ENCODE measurements around the gene SLC25A14. TPM values are rescaled to one million over a fixed set of nuclear protein-coding genes. Genes with fewer than 3 reads are reported as not detected.

Gene SLC25A14
- total and polyA plus RNA-seq, 2 experiments from 2014 or later: 8.3 to 14.9 TPM

DNA sequence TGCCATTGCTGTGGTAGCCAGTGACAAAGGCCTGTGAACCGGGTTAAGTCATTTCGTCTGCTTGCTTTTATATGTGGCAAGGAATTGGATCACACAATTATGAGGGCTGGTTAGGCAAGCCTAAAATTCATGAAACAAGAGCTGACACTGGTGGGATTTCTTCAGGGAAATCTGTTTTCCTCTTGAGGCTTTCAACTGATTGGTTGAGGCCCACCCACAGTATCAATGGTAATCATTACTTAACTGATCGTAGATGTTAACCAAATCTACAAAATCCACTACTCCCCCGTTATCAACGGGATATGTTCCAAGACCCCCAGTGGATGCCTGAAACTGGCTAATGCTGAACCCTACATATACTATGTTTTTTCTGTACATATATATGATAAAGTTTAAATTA lies 75.1 kb downstream of the SLC25A14 start (continued):
- TF ChIP-seq, protein P1, sequence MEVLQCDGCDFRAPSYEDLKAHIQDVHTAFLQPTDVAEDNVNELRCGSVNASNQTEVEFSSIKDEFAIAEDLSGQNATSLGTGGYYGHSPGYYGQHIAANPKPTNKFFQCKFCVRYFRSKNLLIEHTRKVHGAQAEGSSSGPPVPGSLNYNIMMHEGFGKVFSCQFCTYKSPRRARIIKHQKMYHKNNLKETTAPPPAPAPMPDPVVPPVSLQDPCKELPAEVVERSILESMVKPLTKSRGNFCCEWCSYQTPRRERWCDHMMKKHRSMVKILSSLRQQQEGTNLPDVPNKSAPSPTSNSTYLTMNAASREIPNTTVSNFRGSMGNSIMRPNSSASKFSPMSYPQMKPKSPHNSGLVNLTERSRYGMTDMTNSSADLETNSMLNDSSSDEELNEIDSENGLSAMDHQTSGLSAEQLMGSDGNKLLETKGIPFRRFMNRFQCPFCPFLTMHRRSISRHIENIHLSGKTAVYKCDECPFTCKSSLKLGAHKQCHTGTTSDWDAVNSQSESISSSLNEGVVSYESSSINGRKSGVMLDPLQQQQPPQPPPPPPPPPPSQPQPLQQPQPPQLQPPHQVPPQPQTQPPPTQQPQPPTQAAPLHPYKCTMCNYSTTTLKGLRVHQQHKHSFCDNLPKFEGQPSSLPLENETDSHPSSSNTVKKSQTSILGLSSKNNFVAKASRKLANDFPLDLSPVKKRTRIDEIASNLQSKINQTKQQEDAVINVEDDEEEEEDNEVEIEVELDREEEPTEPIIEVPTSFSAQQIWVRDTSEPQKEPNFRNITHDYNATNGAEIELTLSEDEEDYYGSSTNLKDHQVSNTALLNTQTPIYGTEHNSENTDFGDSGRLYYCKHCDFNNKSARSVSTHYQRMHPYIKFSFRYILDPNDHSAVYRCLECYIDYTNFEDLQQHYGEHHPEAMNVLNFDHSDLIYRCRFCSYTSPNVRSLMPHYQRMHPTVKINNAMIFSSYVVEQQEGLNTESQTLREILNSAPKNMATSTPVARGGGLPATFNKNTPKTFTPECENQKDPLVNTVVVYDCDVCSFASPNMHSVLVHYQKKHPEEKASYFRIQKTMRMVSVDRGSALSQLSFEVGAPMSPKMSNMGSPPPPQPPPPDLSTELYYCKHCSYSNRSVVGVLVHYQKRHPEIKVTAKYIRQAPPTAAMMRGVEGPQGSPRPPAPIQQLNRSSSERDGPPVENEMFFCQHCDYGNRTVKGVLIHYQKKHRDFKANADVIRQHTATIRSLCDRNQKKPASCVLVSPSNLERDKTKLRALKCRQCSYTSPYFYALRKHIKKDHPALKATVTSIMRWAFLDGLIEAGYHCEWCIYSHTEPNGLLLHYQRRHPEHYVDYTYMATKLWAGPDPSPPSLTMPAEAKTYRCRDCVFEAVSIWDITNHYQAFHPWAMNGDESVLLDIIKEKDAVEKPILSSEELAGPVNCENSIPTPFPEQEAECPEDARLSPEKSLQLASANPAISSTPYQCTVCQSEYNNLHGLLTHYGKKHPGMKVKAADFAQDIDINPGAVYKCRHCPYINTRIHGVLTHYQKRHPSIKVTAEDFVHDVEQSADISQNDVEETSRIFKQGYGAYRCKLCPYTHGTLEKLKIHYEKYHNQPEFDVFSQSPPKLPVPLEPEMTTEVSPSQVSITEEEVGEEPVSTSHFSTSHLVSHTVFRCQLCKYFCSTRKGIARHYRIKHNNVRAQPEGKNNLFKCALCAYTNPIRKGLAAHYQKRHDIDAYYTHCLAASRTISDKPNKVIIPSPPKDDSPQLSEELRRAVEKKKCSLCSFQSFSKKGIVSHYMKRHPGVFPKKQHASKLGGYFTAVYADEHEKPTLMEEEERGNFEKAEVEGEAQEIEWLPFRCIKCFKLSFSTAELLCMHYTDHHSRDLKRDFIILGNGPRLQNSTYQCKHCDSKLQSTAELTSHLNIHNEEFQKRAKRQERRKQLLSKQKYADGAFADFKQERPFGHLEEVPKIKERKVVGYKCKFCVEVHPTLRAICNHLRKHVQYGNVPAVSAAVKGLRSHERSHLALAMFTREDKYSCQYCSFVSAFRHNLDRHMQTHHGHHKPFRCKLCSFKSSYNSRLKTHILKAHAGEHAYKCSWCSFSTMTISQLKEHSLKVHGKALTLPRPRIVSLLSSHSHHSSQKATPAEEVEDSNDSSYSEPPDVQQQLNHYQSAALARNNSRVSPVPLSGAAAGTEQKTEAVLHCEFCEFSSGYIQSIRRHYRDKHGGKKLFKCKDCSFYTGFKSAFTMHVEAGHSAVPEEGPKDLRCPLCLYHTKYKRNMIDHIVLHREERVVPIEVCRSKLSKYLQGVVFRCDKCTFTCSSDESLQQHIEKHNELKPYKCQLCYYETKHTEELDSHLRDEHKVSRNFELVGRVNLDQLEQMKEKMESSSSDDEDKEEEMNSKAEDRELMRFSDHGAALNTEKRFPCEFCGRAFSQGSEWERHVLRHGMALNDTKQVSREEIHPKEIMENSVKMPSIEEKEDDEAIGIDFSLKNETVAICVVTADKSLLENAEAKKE (CRISPR knock-in tag; IDR thresholded peaks at IDR 0.05): no peak
- TF ChIP-seq EZH2phosphoT487 (IDR thresholded peaks at IDR 0.05; ENCODE audit: unreplicated experiment) (no peak), EZH2 (IDR thresholded peaks at IDR 0.05; ENCODE audit: low read depth, unreplicated experiment) (no peak), CREB1 (CRISPR knock-in tag; IDR thresholded peaks at IDR 0.05; ENCODE audit: low read depth) (no peak), ZNF331 (CRISPR knock-in tag; IDR thresholded peaks at IDR 0.05; ENCODE audit: low read depth) (no peak), ETS1 (IDR thresholded peaks at IDR 0.05) (no peak), ZNF114 (CRISPR knock-in tag; IDR thresholded peaks at IDR 0.05) (no peak)
- TF ChIP-seq, protein P2, sequence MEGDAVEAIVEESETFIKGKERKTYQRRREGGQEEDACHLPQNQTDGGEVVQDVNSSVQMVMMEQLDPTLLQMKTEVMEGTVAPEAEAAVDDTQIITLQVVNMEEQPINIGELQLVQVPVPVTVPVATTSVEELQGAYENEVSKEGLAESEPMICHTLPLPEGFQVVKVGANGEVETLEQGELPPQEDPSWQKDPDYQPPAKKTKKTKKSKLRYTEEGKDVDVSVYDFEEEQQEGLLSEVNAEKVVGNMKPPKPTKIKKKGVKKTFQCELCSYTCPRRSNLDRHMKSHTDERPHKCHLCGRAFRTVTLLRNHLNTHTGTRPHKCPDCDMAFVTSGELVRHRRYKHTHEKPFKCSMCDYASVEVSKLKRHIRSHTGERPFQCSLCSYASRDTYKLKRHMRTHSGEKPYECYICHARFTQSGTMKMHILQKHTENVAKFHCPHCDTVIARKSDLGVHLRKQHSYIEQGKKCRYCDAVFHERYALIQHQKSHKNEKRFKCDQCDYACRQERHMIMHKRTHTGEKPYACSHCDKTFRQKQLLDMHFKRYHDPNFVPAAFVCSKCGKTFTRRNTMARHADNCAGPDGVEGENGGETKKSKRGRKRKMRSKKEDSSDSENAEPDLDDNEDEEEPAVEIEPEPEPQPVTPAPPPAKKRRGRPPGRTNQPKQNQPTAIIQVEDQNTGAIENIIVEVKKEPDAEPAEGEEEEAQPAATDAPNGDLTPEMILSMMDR (conservative IDR thresholded peaks at IDR 0.05; ENCODE audit: low read depth in 2 of 2): no peak

Measured in GM23338 (cell line).